ENCODE measurements around the gene ZNF385A.

The ZNF385A gene

GRCh38 chr12:54373649-54374561 lies 10.6 kb downstream of the ZNF385A start:
- no peak overlapping the region for H3K4me3 ChIP-seq (ENCODE audit: low read length)
- DNase-seq (ENCODE audit: low read depth) = peak; percentile 68
- TF ChIP-seq CTCF (IDR thresholded peaks at IDR 0.05; ENCODE audit: insufficient read depth, low read depth, low read length, missing control alignments) = no peak

GRCh38 chr12:54372113-54372806 lies 12.3 kb downstream of the ZNF385A start:
- no peak for DNase-seq (ENCODE audit: low read depth)
- TF ChIP-seq CTCF (IDR thresholded peaks at IDR 0.05; ENCODE audit: insufficient read depth, low read depth, low read length, missing control alignments) = no peak
- H3K4me3 ChIP-seq (ENCODE audit: low read length) = no peak overlapping the region

- H3K4me3 ChIP-seq (ENCODE audit: low read length) = no peak overlapping the region
- DNase-seq (ENCODE audit: low read depth) = no peak
- no peak for TF ChIP-seq CTCF (IDR thresholded peaks at IDR 0.05; ENCODE audit: insufficient read depth, low read depth, low read length, missing control alignments)
Measured at GRCh38 chr12:54371328-54372112, 13.0 kb downstream of the ZNF385A start.

GRCh38 chr12:54370171-54370730 lies 14.3 kb downstream of the ZNF385A start:
- no peak overlapping the region for H3K4me3 ChIP-seq (ENCODE audit: low read length)
- TF ChIP-seq CTCF (IDR thresholded peaks at IDR 0.05; ENCODE audit: insufficient read depth, low read depth, low read length, missing control alignments) = peak; percentile 64
- DNase-seq (ENCODE audit: low read depth) = peak; percentile 78

GRCh38 chr12:54369597-54370131 lies 14.9 kb downstream of the ZNF385A start:
- TF ChIP-seq CTCF (IDR thresholded peaks at IDR 0.05; ENCODE audit: insufficient read depth, low read depth, low read length, missing control alignments) = no peak
- DNase-seq (ENCODE audit: low read depth) = no peak
- no peak overlapping the region for H3K4me3 ChIP-seq (ENCODE audit: low read length)

Data from epithelial cell of esophagus (primary cell).